Measurements from ENCODE around the gene PTBP1.
"Not testable (repeated sequence)": the region's sequence is repeated elsewhere in the genome, so short reads cannot be mapped to it uniquely, and the experiment has no call there.

The PTBP1 gene

DNA sequence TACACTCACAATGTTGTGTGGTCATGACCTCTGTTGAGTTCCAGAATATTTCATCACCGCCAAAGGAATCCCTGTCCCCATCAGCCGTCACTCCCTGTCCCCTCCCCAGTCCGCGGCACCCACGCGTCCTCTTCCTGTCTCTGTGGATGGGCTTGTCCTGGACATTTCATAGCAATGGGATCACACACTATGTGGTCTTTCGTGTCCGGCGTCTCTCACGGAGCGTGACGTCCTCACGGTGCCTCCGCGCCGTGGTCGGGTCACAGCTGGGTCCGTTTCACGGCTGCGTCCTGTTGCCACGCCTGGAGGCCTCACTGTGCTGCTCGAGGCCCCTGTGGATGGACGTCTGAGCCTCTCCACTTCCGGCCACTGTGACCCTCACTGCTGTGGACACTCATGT lies 37.0 kb downstream of the PTBP1 start:
- no peak for DNase-seq

DNA sequence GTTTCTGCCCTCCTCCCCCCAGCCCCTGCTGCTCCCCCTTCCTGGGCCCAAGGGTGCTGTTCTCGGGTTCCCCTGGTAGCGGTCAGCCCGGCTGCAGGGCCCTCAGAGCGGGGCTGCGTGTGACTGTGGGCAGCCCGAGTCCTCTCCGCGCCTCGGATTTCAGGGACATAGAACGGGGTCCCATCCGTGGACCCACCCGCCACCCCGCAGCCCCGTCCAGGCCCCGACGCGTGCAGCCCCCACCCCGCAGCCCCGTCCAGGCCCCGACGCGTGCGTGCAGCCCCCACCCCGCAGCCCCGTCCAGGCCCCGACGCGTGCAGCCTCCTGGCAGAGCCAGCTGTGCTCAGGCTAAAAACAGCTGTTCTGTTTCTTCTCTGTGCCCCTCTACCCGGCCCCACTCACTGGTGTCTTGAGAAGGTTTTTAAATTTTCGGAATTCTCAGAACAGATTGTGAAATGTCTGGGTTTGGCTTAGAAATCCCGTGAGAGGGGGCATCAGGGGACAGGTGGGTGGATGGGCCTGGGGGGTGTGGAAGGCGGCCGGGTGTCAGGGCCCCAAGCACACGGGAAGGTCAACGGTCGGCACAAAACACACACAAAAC lies 38.1 kb downstream of the PTBP1 start:
- no peak for DNase-seq

DNA sequence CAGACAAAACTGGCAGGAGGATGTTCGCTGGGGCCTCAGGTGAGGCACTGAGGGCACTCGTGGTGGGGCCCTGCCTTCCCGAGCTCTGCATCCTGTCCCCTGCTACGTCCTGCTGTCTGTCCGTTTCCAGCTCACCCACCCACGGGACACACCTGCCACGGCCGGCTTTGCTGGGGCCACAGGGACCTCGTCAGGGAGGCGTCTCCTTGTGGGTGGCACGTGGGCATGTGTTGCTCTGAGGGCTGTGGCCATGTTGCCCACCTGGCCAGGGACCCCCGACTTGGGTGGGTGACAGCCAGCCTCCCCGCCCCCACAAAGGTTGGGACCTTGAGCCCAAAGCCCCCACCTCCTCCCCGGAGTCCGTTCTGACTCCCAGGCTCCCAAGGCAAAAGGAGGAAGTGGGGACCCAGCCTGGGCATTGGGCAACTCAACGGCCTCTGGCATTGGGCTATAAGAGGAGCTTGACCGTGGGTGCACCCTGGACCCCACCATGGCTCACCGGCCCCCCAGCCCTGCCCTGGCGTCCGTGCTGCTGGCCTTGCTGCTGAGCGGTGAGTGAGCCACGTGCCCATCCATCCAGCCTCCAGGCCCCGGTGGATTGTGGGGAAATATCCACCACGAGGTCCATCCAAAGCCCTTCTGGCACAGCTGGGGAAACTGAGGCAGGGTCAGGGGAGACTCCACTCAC lies 43.4 kb downstream of the PTBP1 start, which contains the start of gene PRTN3:
Gene PRTN3 (plus strand): TSS at position 481 of the 688 bp plus-strand sequence. CDS start 10 bp downstream, at position 491.
- DNase-seq, result no peak

DNA sequence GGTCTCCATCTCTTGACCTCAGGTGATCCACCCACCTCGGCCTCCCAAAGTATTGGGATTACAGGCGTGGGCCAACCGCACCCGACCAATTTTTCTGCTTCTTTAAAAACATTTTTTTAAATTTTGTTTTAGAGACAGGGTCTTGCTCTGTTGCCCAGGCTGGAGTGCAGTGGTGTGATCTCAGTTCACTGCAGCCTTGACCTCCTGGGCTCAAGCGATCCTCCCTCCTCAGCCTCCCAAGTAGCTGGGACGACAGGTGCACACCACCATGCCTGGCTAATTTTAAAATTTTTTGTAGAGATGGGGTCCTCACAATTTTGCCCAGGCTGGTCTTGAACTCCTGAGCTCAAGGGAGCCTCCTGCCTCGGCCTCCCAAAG lies 45.5 kb downstream of the PTBP1 start:
- DNase-seq, result not testable (repeated sequence)

DNA sequence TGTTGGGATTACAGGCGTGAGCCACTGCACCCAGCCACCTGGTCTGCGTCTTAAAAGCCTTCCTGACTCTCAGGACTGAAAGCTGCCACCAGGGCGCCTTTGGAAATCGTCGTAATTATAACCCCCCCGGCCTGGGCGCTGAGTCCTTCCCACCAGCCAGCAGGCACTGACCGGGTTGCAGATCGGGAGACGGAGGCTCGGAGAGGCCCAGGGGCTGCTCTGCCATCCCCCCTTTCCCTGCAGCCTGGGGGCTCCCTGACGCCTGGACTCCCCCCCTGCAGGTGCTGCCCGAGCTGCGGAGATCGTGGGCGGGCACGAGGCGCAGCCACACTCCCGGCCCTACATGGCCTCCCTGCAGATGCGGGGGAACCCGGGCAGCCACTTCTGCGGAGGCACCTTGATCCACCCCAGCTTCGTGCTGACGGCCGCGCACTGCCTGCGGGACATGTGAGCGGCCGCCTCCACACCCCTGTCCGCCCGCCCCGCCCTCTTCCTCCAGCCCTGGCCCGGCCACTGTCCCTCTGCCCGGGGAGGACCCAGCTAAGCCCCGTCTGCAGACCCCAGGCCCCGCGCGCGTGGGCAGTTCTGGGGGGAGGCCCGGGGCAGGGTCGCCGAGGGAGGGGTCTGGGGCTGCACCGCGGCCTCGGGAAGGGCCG lies 46.1 kb downstream of the PTBP1 start:
- no peak for DNase-seq

DNA sequence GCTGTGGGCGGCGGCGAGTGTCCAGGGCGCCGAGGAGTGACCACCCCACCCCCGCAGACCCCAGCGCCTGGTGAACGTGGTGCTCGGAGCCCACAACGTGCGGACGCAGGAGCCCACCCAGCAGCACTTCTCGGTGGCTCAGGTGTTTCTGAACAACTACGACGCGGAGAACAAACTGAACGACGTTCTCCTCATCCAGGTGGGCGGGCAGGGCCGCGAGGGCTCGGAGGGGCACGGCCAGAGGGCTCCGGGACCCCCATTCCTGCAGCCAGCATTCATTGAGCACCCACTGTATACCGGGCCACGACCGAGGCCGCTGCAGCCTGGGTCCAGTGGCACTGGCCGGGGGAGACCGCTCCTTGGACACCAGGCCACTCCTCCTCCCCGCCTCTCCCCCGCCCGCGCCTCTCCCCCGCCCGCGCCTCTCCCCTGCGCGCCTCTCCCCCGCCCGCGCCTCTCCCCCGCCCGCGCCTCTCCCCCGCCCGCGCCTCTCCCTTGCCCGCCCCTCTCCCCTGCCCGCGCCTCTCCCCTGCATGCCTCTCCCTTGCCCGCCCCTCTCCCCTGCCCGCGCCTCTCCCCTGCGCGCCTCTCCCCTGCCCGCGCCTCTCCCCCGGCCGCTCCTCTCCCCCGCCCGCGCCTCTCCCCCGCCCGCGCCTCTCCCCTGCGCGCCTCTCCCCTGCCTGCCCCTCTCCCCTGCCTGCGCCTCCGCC lies 46.7 kb downstream of the PTBP1 start:
- DNase-seq, result no peak

DNA sequence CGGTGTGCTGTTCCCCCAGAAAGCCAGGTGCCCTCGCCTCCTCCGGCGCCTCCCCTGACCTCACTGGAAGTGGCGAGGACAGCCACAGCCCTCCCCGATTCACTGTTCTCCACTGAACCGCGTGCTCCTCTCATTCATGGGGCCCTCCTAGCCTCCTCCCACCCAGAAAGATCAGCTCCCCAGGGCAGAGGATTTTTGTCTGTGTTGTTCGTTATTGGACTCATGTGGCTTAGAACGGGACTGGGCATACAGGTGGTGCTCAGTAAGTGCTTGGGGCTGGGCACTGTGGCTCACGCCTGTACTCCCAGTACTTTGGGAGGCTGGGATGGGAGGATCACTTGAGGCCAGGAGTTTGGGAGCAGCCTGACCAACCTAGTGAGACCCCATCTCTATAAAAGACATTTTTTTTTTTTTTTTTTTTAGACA lies 47.3 kb downstream of the PTBP1 start:
- no peak for DNase-seq

DNA sequence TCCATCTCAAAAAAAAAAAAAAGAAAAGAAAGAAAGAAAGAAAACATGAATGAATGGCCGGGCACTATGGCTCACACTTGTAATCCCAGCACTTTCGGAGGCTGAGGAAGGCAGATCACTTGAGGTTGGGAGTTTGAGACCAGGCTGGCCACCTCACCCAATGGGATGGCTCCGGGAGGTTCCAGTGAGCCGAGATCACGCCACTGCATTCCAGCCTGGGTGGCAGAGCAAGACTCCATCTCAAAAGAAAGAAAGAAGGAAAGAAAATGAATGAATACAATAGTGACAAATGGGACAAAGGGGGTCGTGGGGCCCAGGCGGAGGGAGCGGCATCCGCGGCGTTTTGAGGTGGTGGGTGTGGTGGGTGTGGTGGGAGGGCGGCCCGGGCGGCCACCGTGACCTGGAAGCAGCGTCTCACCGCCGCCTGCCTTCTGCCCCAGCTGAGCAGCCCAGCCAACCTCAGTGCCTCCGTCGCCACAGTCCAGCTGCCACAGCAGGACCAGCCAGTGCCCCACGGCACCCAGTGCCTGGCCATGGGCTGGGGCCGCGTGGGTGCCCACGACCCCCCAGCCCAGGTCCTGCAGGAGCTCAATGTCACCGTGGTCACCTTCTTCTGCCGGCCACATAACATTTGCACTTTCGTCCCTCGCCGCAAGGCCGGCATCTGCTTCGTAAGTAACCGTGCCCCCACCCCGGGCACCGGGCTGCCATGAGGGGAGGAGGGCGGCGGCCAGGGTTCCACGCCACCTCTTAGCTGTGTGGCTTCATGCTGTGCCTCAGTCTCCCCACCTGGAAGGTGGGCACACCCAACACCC lies 48.7 kb downstream of the PTBP1 start:
- no peak for DNase-seq

DNA sequence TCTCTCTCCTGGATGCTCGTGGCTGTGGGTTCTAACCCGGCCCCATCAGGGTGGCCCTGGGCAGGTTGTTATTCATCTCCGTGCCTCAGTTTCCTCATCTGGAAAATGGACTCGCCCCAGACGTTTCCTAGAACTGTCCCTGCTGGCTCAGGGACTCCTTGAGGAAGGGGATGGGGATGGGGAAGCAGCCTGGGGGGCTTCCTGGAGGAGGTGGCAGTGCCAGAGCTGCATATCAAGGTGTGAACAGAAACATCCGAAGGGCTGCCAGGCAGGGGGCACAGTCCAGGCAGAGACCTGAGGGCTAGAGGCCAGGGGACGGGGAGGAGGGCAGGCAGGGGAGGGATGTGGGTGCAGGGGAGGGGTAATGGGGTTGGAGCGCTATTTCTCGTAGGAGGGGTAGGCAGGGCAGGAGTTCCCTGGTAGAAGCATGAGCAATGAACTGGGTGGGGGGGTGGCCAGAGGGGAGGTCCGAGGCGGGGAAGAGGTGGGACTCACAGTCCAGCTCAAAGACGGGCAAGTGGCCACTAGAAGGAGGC lies 51.2 kb downstream of the PTBP1 start:
- DNase-seq, result no peak

DNA sequence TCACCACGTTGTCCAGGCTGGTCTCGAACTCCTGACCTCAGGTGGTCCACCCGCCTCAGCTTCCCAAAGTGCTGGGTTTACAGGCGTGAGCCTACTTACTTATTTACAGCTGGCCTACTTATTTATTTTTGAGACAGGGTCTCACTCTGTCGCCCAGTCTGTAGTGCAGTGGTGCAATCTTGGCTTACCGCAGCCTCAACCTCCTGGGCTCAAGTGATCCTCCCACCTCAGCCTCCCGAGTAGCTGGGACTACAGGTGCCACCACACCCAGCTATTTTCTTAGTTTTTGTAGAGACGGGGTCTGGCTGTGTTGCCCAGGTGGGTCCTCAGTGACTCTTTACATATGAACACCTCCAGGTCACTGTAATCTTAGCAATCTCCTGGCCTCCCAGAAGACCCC lies 51.9 kb downstream of the PTBP1 start:
- not testable (repeated sequence) for DNase-seq

DNA sequence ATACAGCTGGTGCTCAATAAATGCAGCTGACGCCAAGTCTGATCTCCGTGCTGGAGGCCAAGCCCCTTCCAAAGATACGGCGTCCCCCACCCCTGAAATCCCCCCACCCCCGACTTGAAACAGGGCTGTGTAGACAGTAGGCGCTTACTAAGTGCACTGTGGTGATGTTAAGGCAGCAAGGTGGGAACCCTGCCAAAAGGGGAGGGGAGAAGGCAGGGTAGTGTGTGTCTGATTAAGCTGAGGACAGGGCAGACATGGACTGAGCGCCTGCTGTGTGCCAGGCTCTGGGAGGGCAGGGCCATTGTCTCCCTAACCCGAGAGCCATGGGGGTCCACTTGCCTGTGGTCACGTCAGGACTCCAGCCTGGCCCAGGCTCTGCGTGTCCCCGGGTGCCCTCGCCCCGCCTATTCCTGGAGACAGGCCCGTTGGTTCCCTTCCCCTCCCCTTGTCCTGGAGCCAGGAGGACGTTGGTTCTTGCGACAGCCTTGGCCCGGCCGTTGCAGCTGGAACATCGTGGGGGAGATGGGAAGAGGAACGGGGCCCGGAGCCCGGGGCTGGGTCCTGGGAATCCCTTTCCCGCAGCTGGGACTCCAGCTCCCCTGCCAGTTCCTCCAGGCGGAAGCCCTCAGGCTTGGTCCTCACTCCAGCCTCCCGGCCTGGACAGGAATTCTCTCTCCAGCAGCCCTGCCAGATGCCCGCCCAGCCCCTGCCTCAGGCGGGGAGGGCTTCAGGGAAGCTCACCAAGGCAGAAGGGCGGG lies 53.1 kb downstream of the PTBP1 start:
- no peak for DNase-seq

DNA sequence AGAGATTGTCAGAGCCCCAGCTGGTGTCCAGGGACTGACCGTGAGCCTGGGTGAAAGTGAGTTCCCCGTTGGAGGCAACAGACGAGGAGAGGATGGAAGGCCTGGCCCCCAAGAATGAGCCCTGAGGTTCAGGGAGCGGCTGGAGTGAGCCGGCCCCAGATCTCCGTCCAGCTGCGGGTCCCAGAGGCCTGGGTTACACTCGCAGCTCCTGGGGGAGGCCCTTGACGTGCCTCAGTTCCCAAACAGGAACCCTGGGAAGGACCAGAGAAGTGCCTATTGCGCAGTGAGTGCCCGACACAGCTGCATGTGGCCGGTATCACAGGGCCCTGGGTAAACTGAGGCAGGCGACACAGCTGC lies 53.7 kb downstream of the PTBP1 start:
- no peak for DNase-seq

DNA sequence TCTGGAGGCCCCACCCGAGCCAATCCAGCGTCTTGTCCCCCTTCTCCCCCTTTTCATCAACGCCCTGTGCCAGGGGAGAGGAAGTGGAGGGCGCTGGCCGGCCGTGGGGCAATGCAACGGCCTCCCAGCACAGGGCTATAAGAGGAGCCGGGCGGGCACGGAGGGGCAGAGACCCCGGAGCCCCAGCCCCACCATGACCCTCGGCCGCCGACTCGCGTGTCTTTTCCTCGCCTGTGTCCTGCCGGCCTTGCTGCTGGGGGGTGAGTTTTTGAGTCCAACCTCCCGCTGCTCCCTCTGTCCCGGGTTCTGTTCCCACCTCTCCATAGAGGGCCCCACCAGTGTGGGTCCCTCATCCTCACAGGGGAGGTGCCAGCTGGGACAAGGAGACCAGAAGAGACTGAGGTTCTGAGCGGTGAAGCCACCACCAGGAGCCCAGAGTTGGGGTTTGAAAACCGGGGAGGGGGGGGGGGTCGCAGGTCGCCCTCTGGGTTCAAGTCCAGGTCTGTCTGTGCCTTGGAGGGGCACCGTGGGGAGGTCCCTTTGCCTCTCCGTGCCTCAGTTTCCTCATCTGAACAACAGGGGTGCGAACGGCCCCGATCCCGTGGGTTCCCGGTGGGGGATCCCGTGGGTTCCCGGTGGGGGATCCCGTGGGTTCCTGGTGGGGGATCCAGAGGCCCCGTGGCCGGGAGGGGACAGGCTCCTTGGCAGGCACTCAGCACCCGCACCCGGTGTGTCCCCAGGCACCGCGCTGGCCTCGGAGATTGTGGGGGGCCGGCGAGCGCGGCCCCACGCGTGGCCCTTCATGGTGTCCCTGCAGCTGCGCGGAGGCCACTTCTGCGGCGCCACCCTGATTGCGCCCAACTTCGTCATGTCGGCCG lies 55.1 kb downstream of the PTBP1 start, which contains the start of gene ELANE:
Gene ELANE (plus strand): TSS at position 168 of the 878 bp plus-strand sequence. CDS start 26 bp downstream, at position 194.
- DNase-seq, result no peak

DNA sequence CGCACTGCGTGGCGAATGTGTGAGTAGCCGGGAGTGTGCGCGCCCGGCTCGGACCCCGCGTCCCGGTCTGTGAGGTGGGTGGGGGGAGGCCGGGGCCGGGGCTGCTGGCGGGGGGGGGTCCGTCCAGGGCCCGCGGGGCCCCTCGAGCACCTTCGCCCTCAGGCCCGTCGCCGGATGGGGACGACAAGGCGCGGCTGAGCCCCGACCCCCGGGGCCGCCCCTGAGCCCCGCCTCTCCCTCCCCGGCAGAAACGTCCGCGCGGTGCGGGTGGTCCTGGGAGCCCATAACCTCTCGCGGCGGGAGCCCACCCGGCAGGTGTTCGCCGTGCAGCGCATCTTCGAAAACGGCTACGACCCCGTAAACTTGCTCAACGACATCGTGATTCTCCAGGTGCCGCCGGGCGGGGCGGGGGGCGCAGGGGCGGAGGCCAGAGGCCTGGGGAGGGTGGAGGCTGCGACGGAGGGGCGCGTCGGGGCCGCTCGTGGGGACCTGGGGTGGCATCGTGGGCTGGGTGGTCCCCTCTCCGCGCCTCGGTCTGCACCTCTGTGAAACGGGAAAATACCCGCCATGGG lies 55.8 kb downstream of the PTBP1 start:
- no peak for DNase-seq

DNA sequence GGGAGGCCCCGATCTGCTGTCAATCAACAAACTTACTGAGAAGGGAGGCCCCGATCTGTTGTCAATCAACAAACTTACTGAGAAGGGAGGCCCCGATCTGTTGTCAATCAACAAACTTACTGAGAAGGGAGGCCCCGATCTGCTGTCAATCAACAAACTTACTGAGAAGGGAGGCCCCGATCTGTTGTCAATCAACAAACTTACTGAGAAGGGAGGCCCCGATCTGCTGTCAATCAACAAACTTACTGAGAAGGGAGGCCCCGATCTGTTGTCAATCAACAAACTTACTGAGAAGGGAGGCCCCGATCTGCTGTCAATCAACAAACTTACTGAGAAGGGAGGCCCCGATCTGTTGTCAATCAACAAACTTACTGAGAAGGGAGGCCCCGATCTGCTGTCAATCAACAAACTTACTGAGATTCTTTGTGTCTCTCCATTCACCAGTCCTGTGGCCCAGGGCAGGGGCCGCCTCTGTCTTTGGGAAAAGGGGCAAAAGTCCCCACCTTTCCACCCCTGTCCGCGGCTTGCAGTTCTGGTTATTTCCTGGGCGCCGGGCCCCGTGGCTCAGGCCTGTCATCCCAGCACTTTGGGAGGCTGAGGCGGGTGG lies 56.5 kb downstream of the PTBP1 start:
- not testable (repeated sequence) for DNase-seq

DNA sequence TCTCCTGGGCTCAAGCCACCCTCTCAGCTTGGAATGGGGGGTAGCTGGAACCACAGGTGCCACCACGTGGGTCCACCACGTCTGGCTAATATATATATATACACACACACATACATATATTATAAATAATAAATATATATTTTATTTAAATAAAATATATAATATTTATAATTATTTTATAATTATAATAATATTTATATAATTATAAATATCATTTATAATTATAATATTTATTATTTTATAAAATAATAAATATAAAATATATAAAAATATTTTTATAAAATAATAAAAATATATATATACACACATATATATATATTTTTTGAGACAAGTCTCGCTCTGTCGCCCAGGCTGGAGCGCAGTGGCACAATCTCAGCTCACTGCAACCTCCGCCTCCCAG lies 57.3 kb downstream of the PTBP1 start:
- no peak for DNase-seq

DNA sequence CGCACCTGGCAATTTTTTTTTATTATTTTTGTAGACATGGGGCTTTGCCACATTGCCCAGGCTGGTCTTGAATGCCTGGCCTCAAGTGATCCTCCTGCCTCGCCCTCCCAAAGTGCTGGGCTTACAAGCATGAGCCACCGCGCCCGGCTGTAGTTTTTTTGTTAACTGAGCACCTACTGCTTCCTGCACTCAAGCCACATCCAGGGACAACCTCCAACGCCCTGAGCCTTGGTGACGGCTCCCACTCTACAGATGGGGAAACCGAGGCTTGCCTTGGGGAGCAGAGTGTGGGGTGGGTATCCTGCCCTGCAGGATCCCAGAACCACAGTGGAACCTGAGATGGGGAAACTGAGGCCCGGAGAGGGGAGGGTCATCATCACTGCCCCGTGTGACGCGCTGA lies 57.9 kb downstream of the PTBP1 start:
- DNase-seq, result no peak

DNA sequence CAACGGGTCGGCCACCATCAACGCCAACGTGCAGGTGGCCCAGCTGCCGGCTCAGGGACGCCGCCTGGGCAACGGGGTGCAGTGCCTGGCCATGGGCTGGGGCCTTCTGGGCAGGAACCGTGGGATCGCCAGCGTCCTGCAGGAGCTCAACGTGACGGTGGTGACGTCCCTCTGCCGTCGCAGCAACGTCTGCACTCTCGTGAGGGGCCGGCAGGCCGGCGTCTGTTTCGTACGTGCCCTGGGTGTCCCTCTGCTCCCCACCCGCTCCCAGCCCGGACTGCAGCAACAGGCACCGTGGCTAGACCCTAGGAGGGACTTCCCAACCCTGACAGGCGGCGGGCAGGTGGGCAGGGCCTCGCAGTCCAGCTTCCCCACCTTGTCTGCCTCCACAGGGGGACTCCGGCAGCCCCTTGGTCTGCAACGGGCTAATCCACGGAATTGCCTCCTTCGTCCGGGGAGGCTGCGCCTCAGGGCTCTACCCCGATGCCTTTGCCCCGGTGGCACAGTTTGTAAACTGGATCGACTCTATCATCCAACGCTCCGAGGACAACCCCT lies 58.4 kb downstream of the PTBP1 start:
- DNase-seq, result no peak

DNA sequence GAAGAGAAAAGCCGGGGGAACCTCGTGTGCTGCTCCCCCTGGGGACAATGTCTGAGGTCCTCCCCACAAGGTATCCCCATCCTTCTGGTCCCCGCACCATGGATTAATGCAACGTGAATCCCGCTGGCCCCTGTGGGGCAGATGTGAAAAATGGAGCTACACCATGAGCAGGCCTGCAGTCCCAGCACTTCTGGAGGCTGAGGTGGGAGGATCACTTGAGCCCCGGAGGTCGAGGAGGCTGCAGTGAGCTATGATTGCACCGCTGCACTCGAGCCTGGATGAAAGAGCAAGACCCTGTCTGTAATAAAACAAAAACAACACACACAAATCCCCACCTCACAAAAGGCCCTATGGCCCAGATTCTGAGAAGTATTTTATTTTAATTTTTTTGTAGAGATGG lies 61.0 kb downstream of the PTBP1 start:
- DNase-seq, result no peak
